Measurements from ENCODE around the gene MROH2B.

MROH2B gene

GRCh38 chr5:40995801-40996586 lies 75.1 kb downstream of the MROH2B start:
- TF ChIP-seq, protein P1, sequence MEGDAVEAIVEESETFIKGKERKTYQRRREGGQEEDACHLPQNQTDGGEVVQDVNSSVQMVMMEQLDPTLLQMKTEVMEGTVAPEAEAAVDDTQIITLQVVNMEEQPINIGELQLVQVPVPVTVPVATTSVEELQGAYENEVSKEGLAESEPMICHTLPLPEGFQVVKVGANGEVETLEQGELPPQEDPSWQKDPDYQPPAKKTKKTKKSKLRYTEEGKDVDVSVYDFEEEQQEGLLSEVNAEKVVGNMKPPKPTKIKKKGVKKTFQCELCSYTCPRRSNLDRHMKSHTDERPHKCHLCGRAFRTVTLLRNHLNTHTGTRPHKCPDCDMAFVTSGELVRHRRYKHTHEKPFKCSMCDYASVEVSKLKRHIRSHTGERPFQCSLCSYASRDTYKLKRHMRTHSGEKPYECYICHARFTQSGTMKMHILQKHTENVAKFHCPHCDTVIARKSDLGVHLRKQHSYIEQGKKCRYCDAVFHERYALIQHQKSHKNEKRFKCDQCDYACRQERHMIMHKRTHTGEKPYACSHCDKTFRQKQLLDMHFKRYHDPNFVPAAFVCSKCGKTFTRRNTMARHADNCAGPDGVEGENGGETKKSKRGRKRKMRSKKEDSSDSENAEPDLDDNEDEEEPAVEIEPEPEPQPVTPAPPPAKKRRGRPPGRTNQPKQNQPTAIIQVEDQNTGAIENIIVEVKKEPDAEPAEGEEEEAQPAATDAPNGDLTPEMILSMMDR (IDR thresholded peaks at IDR 0.05; ENCODE audit: low read depth, low read length), result no peak
- no peak overlapping the region for H3K4me3 ChIP-seq (ENCODE audit: low read depth, low read length)

DNA sequence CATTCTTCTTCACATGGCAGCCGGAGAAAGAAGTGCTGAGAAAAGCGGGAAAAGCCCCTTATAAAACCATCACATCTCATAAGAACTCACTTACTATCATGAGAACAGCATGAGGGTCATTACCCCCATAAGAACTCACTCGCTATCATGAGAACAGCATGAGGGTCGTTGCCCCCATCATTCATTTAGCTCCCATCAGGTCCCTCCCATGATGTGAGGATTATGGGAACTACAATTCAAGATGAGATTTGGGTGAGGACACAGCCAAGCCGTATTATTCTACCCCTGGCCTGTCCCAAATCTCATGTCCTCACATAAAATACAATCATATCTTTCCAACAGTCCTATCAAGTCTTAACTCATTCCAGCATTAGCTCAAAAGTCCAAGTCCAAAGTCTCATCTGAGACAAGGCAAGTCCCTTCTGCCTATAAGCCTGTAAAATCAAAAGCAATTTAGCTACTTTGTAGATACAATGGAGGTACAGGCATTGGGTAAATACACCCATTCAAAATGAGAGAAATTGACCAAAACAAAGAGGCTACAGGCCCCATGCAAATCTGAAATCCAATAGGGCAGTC lies 79.1 kb downstream of the MROH2B start:
- TF ChIP-seq, protein P1 (IDR thresholded peaks at IDR 0.05; ENCODE audit: low read depth, low read length), result no peak
- no peak overlapping the region for H3K4me3 ChIP-seq (ENCODE audit: low read depth, low read length)

- TF ChIP-seq, protein P1 (IDR thresholded peaks at IDR 0.05; ENCODE audit: low read depth, low read length), result no peak
- H3K4me3 ChIP-seq (ENCODE audit: low read depth, low read length), result no peak overlapping the region
These were observed 79.8 kb downstream of the MROH2B start for GRCh38 chr5:40991168-40991980.

GRCh38 chr5:40988746-40989510 lies 82.2 kb downstream of the MROH2B start:
- no peak overlapping the region for H3K4me3 ChIP-seq (ENCODE audit: low read depth, low read length)
- TF ChIP-seq, protein P1 (IDR thresholded peaks at IDR 0.05; ENCODE audit: low read depth, low read length), result no peak

GRCh38 chr5:40987349-40987748 lies 83.8 kb downstream of the MROH2B start:
- no peak overlapping the region for H3K4me3 ChIP-seq (ENCODE audit: low read depth, low read length)
- TF ChIP-seq, protein P1 (IDR thresholded peaks at IDR 0.05; ENCODE audit: low read depth, low read length), result no peak

DNA sequence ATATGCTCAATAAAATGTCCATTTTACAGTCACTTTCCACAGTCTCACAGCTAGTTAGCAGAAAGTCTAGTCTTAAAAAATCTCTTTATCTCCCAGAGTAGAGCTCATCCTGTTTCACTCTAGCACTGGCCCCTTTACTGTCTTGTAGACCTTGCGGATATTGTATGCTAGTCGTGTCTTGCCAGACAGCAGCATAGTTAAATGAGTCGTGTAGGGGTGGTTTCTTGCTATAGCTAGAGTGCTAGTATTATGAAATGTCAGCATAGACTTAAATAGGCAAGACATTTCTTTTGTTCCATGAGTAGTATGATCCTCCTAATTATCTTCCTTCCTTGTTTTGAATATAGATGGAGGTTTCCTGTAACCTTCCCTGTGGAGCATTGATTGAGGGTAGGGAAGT lies 84.5 kb downstream of the MROH2B start:
- H3K4me3 ChIP-seq (ENCODE audit: low read depth, low read length), result no peak overlapping the region
- TF ChIP-seq, protein P1 (IDR thresholded peaks at IDR 0.05; ENCODE audit: low read depth, low read length), result no peak

Data from WI38 (cell line).